Suprapubic skin (tissue), 3 donors: Measurements from ENCODE around the gene TMEM62.

Experiments
- POLR2AphosphoS5 ChIP-seq, 3 donors: sonication (generic); formaldehyde crosslinking; IDR thresholded peaks; one replicate each; pipeline ENCODE4 v1.6.1; 2017; ENCODE audit warnings: antibody characterized with exemption in 3 of 3
- TF ChIP-seq, protein P1 (sequence below), 2 donors: fragments of 200-600 bp in 1 of 2; fragments of 450-650 bp in 1 of 2; sonication (generic) in 1 of 2; IDR thresholded peaks; one replicate each; pipeline ENCODE4 v1.5.1; 2016 to 2019; ENCODE audit warnings: antibody characterized with exemption in 2 of 2, mild to moderate bottlenecking in 1 of 2, moderate library complexity in 1 of 2

DNA sequence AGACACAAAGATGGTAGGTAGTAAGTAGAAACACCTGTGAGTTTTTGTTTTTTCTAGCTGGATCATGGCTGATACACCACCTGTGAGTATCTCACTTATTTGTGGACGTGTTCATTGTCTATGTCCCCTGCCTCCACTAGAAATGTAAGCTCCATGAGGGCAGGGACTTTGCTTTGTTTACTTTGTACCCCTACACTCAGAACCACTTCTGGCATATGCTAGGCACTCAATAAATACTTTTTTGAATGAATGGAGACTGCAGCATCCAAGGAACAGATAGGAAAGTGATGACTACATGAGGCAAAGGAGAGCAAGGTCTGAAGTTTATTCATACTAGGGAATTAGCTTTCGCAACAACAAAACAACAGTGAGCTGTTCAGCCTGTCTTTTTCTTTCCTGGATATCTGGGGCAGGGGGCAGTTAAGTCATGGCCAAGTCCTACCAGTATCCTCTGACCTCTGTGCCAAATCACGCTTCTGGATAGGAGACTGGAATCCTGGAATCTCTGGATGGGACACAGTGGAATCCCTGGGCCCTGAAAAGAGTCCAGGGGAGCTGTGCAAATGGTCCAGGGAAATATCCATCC lies 99.0 kb downstream of the TMEM62 start:
- TF ChIP-seq, protein P1, sequence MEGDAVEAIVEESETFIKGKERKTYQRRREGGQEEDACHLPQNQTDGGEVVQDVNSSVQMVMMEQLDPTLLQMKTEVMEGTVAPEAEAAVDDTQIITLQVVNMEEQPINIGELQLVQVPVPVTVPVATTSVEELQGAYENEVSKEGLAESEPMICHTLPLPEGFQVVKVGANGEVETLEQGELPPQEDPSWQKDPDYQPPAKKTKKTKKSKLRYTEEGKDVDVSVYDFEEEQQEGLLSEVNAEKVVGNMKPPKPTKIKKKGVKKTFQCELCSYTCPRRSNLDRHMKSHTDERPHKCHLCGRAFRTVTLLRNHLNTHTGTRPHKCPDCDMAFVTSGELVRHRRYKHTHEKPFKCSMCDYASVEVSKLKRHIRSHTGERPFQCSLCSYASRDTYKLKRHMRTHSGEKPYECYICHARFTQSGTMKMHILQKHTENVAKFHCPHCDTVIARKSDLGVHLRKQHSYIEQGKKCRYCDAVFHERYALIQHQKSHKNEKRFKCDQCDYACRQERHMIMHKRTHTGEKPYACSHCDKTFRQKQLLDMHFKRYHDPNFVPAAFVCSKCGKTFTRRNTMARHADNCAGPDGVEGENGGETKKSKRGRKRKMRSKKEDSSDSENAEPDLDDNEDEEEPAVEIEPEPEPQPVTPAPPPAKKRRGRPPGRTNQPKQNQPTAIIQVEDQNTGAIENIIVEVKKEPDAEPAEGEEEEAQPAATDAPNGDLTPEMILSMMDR (IDR thresholded peaks at IDR 0.05), result no peak
- no peak for TF ChIP-seq POLR2AphosphoS5 (IDR thresholded peaks at IDR 0.05)
